Stimulated activated CD4-positive, alpha-beta T cell treated with anti-CD3 and anti-CD28 coated beads, Interleukin-2, amount 100 ng/mL, for 48 hours (primary cell): Measurements from ENCODE around the gene PRMT5.
"Not testable (repeated sequence)": the region's sequence is repeated elsewhere in the genome, so short reads cannot be mapped to it uniquely, and the experiment has no call there.

Source experiments
- DNase-seq, 2 donors: peaks; one replicate each; pipeline ENCODE4 v3.0.0-alpha.2; 2020

Gene PRMT5

GRCh38 chr14:22929104-22929960 is at the start of gene PRMT5:
Gene PRMT5 (minus strand): TSS chr14:22929376. CDS start chr14:22929361, 15 bp downstream.
- DNase-seq: peak; percentile 98 to 99

- DNase-seq: no peak
Observed at GRCh38 chr14:22978487-22978837, 49.3 kb upstream of the PRMT5 start.

GRCh38 chr14:22977684-22978486 is 48.7 kb upstream of the PRMT5 start:
- no peak for DNase-seq

- DNase-seq: no peak
Observed at GRCh38 chr14:22977434-22977683, 48.2 kb upstream of the PRMT5 start.

- no peak for DNase-seq
Observed at GRCh38 chr14:22976620-22977433, 47.7 kb upstream of the PRMT5 start.

GRCh38 chr14:22974530-22975313 is 45.5 kb upstream of the PRMT5 start:
- no peak for DNase-seq

- DNase-seq: peak in 1 of 2 donors; percentile 43
Observed at GRCh38 chr14:22973217-22974032, 44.2 kb upstream of the PRMT5 start.

- no peak for DNase-seq
Observed at GRCh38 chr14:22972313-22972930, 43.2 kb upstream of the PRMT5 start.

- no peak for DNase-seq
Observed at GRCh38 chr14:22971152-22971551, 42.0 kb upstream of the PRMT5 start.

GRCh38 chr14:22966783-22967269 is 37.6 kb upstream of the PRMT5 start:
- no peak for DNase-seq

GRCh38 chr14:22965916-22966782 is 37.0 kb upstream of the PRMT5 start:
- not testable (repeated sequence) for DNase-seq

GRCh38 chr14:22962061-22962676 is 33.0 kb upstream of the PRMT5 start:
- DNase-seq: no peak

- no peak for DNase-seq
Observed at GRCh38 chr14:22955702-22956569, 26.8 kb upstream of the PRMT5 start.

- DNase-seq: no peak
Observed at GRCh38 chr14:22952418-22952817, 23.2 kb upstream of the PRMT5 start.

GRCh38 chr14:22951795-22952194 is 22.6 kb upstream of the PRMT5 start:
- not testable (repeated sequence) for DNase-seq

- no peak for DNase-seq
Observed at GRCh38 chr14:22945642-22946041, 16.5 kb upstream of the PRMT5 start.

GRCh38 chr14:22939684-22940083 is 10.5 kb upstream of the PRMT5 start:
- no peak for DNase-seq

GRCh38 chr14:22935156-22935555 is 6.0 kb upstream of the PRMT5 start:
- no peak for DNase-seq

- no peak for DNase-seq
Observed at GRCh38 chr14:22932146-22932545, 3.0 kb upstream of the PRMT5 start.
